Liver (tissue), 3 donors: ENCODE results near the gene ZBTB25.

ENCODE experiments used
- ATF3 ChIP-seq: IDR thresholded peaks from 2 replicates; pipeline ENCODE4 v1.6.1; 2016; ENCODE audit warnings: antibody characterized with exemption
- CTCF ChIP-seq: fragments of 150-350 bp; IDR thresholded peaks from 2 replicates; pipeline ENCODE4 v1.5.1; 2017; ENCODE audit warnings: improper control_type of control experiment, low read depth, low read length; ENCODE audit not compliant: missing input control
- GABPA ChIP-seq, 2 donors: IDR thresholded peaks in 1 of 2; conservative IDR thresholded peaks in 1 of 2; 2 replicates each; pipeline ENCODE4 v1.6.1; 2016; ENCODE audit warnings: antibody characterized with exemption in 2 of 2, mild to moderate bottlenecking in 1 of 2, moderate library complexity in 1 of 2
- HNF4G ChIP-seq: IDR thresholded peaks from 2 replicates; pipeline ENCODE4 v1.6.1; 2016; ENCODE audit warnings: antibody characterized with exemption
- JUND ChIP-seq, 2 donors: IDR thresholded peaks; 2 replicates each; pipeline ENCODE4 v1.6.1; 2016; ENCODE audit warnings: antibody characterized with exemption in 2 of 2
- NR2F2 ChIP-seq: IDR thresholded peaks from 2 replicates; pipeline ENCODE4 v1.6.1; 2016; ENCODE audit warnings: antibody characterized with exemption
- SP1 ChIP-seq: IDR thresholded peaks from 2 replicates; pipeline ENCODE4 v1.6.1; 2018; ENCODE audit warnings: antibody characterized with exemption, mild to moderate bottlenecking
- YY1 ChIP-seq: IDR thresholded peaks from 2 replicates; pipeline ENCODE4 v1.6.1; 2016; ENCODE audit warnings: antibody characterized with exemption, mild to moderate bottlenecking
- TF ChIP-seq, protein P1 (sequence below): IDR thresholded peaks from 2 replicates; pipeline ENCODE4 v1.6.1; 2016; ENCODE audit warnings: antibody characterized with exemption
- donor health status: healthy.
- donor health status: healthy.

- TF ChIP-seq CTCF (no peak), NR2F2 (no peak), YY1 (no peak), JUND (IDR thresholded peaks at IDR 0.05) (no peak), ATF3 (no peak), SP1 (no peak), GABPA (IDR thresholded peaks at IDR 0.05 in 1 of 2, conservative IDR thresholded peaks at IDR 0.05 in 1 of 2) (no peak), HNF4G (no peak)
- TF ChIP-seq, protein P1, sequence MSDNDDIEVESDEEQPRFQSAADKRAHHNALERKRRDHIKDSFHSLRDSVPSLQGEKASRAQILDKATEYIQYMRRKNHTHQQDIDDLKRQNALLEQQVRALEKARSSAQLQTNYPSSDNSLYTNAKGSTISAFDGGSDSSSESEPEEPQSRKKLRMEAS, result no peak
These were observed 79.7 kb downstream of the ZBTB25 start for GRCh38 chr14:64423987-64424386.
